Mesodermal cell (in vitro differentiated cells): Measurements from ENCODE around the gene UBE3D.
"Not testable (repeated sequence)": the region's sequence is repeated elsewhere in the genome, so short reads cannot be mapped to it uniquely, and the experiment has no call there.

Experiments
- H3K27ac ChIP-seq: 2 replicates; pipeline ENCODE4 v1.7.0; 2013; ENCODE audit warnings: mild to moderate bottlenecking, low read depth, low read length, moderate library complexity; ENCODE audit not compliant: severe bottlenecking
- H3K36me3 ChIP-seq: 2 replicates; pipeline ENCODE4 v1.7.1; 2013; ENCODE audit warnings: mild to moderate bottlenecking, low read length, moderate library complexity; ENCODE audit not compliant: control insufficient read depth, insufficient read depth
- H3K4me1 ChIP-seq: one replicate; pipeline ENCODE4 v1.7.1; 2013; ENCODE audit warnings: mild to moderate bottlenecking, low read length; ENCODE audit not compliant: insufficient read depth, control insufficient read depth, poor library complexity, severe bottlenecking
- H3K4me3 ChIP-seq: 2 replicates; pipeline ENCODE4 v1.7.0; 2013; ENCODE audit warnings: low read length, control low read depth, mild to moderate bottlenecking; ENCODE audit not compliant: insufficient read depth, poor library complexity, severe bottlenecking; ENCODE audit errors: extremely low read depth
- H3K9me3 ChIP-seq: 2 replicates; pipeline ENCODE4 v1.7.1; 2013; ENCODE audit warnings: mild to moderate bottlenecking, low read length, moderate library complexity; ENCODE audit not compliant: control insufficient read depth
- WGBS, 2 experiments: methylation state at CpG; one replicate each; pipeline ENCODE4 v1.1.5; 2013; ENCODE audit warnings: missing lambda C conversion rate in 2 of 2; ENCODE audit not compliant: insufficient coverage in 2 of 2; 5-methylcytosine and 5-hydroxymethylcytosine counted together

The UBE3D gene

GRCh38 chr6:83055366-83055964 is 10.2 kb downstream of the UBE3D start:
- no peak overlapping the region for H3K4me3 ChIP-seq
- H3K9me3 ChIP-seq: no peaks in the 10 kb centered on the region
- WGBS, 2 experiments: 100% methylated on average over 1 of the region's 6 CpGs; no CpG with 5 or more reads in 1 of the 2 experiments
- no peak overlapping the region for H3K27ac ChIP-seq
- no peaks in the 10 kb centered on the region for H3K4me1 ChIP-seq
- peaks cover 23% of the 10 kb centered on the region for H3K36me3 ChIP-seq

DNA sequence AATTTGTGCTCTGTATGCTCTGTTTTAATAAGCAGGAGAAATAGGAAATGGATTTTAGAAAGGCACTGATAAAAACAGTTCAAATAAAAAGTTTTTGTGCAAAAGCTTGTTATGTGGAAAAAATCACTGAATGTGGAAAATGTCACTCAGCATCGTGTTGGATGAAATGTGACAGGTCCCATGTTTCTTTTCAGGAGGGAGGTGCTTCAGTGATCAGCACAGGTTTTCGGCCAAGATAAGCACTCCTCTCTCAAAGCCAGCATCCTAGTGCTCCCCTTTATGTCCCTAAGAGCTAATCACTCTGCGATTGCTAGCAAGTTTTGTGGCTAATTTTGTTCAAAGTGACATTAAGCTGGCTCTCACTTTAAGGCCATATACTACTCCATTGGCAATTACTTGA is 12.0 kb downstream of the UBE3D start:
- Histone ChIP-seq H3K27ac (no peak overlapping the region), H3K4me1 (no peaks in the 10 kb centered on the region), H3K4me3 (no peak overlapping the region), H3K9me3 (no peaks in the 10 kb centered on the region), H3K36me3 (peaks cover 18% of the 10 kb centered on the region)
- WGBS, 2 experiments: 90 to 96% methylated on average over 2 to 3 of the region's 3 CpGs

DNA sequence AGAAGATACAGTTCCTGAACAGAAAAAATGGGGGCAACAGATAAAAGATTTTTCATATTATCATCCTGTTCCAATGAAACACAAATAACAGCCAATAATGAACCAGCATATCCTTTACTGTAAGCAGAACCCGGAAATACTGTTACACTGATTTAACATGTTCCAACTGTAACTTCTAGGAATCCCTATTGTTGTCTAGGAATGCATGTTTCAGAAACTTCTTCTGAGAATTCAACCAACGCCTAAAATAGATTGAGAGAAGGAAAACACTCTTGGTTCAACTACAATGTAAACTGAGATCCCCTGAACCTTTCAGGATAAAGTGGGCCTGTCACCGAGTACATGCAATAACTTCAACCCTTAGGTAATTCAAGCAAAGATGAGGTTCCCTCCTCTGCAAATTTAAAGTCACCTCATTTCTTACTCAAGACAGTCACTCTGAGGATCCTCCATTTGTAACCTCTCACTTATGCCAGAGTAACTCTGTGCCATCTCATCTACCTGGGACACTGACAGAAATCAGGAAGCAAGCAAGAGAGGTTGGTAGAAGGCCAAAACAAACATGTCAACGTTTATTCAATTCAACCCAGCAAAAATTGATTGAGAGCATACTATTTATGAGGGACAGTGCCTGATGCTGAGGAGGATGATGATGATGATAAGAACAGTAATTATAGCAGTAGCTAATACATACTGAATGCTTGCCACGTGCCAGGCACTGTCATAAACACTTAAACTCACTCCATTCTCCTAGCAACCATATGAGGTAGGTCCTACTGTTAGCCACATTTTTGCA is 14.1 kb downstream of the UBE3D start:
- Histone ChIP-seq H3K36me3 (peaks cover 8% of the 10 kb centered on the region), H3K9me3 (no peaks in the 10 kb centered on the region), H3K4me1 (no peaks in the 10 kb centered on the region), H3K4me3 (no peak overlapping the region), H3K27ac (no peak overlapping the region)
- WGBS, 2 experiments: 80 to 92% methylated on average over 2 of the region's 5 CpGs

- Histone ChIP-seq H3K36me3 (no peaks in the 10 kb centered on the region), H3K27ac (no peak overlapping the region), H3K4me3 (no peak overlapping the region), H3K4me1 (no peaks in the 10 kb centered on the region), H3K9me3 (no peaks in the 10 kb centered on the region)
- WGBS, 2 experiments: 72 to 74% methylated on average over 5 to 7 of the region's 7 CpGs
Observed at GRCh38 chr6:83047065-83047754, 18.4 kb downstream of the UBE3D start.

DNA sequence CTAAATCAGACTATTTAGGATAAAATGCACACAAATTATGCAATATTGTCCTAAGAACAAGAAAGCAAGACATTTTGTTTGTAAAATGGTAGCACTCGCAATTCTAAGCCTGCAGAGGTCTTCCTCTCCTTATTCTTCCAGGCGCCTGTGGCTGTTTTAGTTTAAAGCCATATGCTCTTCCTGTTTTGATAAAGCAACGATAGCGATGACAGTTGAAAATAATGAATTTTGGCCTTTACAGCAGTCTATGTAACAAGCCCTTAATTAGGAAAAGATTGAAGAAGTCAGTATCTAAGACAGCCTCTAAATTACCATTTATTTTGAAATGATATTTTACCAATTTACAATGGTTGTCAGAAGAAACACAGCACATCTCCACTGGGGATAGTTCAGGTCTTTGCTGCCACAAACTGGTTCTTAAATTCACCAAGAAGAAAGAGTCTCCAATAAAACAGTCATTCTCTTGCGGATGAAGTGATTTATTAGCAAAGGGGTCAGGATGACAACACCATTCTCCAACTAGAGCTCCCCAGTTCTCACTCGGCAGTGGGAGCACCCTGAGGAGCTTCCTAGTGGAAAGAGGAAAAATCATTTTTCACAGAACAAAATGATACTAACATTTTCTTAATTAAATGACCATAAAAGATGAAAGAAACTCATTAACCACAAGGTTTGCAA is 21.4 kb downstream of the UBE3D start:
- no peaks in the 10 kb centered on the region for H3K9me3 ChIP-seq
- no CpG with 5 or more reads among the region's 6 CpGs for WGBS, 2 experiments
- H3K27ac ChIP-seq: peak overlapping the region; percentile 20
- H3K4me3 ChIP-seq: no peak overlapping the region
- H3K4me1 ChIP-seq: no peaks in the 10 kb centered on the region
- H3K36me3 ChIP-seq: no peaks in the 10 kb centered on the region

GRCh38 chr6:83042467-83043053 is 23.1 kb downstream of the UBE3D start:
- WGBS, 2 experiments: 80% methylated on average over 3 of the region's 4 CpGs; no CpG with 5 or more reads in 1 of the 2 experiments
- H3K4me3 ChIP-seq: no peak overlapping the region
- H3K27ac ChIP-seq: no peak overlapping the region
- no peaks in the 10 kb centered on the region for H3K9me3 ChIP-seq
- H3K36me3 ChIP-seq: no peaks in the 10 kb centered on the region
- H3K4me1 ChIP-seq: no peaks in the 10 kb centered on the region

GRCh38 chr6:83038246-83038645 is 27.4 kb downstream of the UBE3D start:
- no CpG with 5 or more reads among the region's 2 CpGs for WGBS, 2 experiments
- Histone ChIP-seq H3K27ac (no peak overlapping the region), H3K4me3 (no peak overlapping the region), H3K9me3 (no peaks in the 10 kb centered on the region), H3K36me3 (peaks cover 17% of the 10 kb centered on the region), H3K4me1 (no peaks in the 10 kb centered on the region)

DNA sequence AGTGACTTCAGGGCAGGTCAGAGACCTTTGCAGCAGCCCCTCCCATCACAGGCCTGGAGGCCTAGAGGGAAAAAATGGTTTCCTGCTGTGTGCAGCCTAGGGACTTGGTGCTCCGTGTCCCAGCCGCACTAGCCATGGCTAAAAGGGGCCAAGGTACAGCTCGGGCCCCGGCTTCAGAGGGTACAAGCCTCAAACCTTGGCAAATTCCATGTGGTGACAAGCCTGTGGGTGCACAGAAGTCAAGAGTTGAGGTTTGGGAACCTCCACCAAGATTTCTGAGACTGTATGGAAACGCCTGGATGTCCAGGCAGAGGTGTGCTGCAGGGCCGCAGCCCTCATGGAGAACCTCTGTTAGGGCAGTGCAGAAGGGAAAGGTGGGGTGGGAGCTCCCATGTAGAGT is 34.0 kb downstream of the UBE3D start:
- WGBS, 2 experiments: 87 to 100% methylated on average over 6 of the region's 6 CpGs
- no peak overlapping the region for H3K4me3 ChIP-seq

GRCh38 chr6:83019741-83020140 is 45.9 kb downstream of the UBE3D start:
- Histone ChIP-seq H3K4me1 (no peaks in the 10 kb centered on the region), H3K27ac (no peak overlapping the region), H3K36me3 (peaks cover 26% of the 10 kb centered on the region), H3K4me3 (no peak overlapping the region), H3K9me3 (peaks cover 4% of the 10 kb centered on the region)
- WGBS, 2 experiments: 91 to 100% methylated on average over 3 to 4 of the region's 4 CpGs

More for the DNA sequence above, 34.0 kb downstream of the UBE3D start:
- Histone ChIP-seq H3K36me3 (peaks cover 44% of the 10 kb centered on the region), H3K9me3 (peaks cover 16% of the 10 kb centered on the region), H3K4me1 (no peaks in the 10 kb centered on the region), H3K27ac (no peak overlapping the region)

GRCh38 chr6:83011131-83011530 is 54.5 kb downstream of the UBE3D start:
- peaks cover 28% of the 10 kb centered on the region for H3K36me3 ChIP-seq
- not testable (repeated sequence) for H3K27ac ChIP-seq, H3K4me3 ChIP-seq, H3K4me1 ChIP-seq, H3K9me3 ChIP-seq
- 80 to 100% methylated on average over 1 of the region's 3 CpGs for WGBS, 2 experiments
